ENCODE measurements around the gene NOP10. TPM values are rescaled to one million over a fixed set of nuclear protein-coding genes. Genes with fewer than 3 reads are reported as not detected.
"Not testable (repeated sequence)": the region's sequence is repeated elsewhere in the genome, so short reads cannot be mapped to it uniquely, and the experiment has no call there.

The NOP10 gene
- 100 to 1,000 TPM in 4 of 5 donors, 10 to 100 TPM in 1; 97.6 to 131 (median 113) TPM for polyA plus RNA-seq (ENCODE audit: insufficient read depth in 1 of 5, insufficient read length in 5 of 5, low replicate concordance in 1 of 5)
- long read RNA-seq, donor 1, transcript NOP10-201 (2 exons, 554 nt): major isoform, 171 of 171 reads
- long read RNA-seq, donor 1, partial matches to known transcripts: 0 of 171 reads
- long read RNA-seq, donor 1, other reads (novel, unspliced or antisense): 0 of 171 reads
- long read RNA-seq, donor 2, transcript NOP10-201 (2 exons, 554 nt): major isoform, 70 of 79 reads
- long read RNA-seq, donor 2, partial matches to known transcripts: 9 of 79 reads
- long read RNA-seq, donor 2, other reads (novel, unspliced or antisense): 0 of 79 reads
- long read RNA-seq, donor 3, transcript NOP10-201 (2 exons, 554 nt): major isoform, 125 of 125 reads
- long read RNA-seq, donor 3, partial matches to known transcripts: 0 of 125 reads
- long read RNA-seq, donor 3, other reads (novel, unspliced or antisense): 0 of 125 reads
- long read RNA-seq, donor 4, transcript NOP10-201 (2 exons, 554 nt): major isoform, 92 of 92 reads
- long read RNA-seq, donor 4, partial matches to known transcripts: 0 of 92 reads
- long read RNA-seq, donor 4, other reads (novel, unspliced or antisense): 0 of 92 reads
- long read RNA-seq, donor 5, transcript NOP10-201 (2 exons, 554 nt): major isoform, 154 of 154 reads
- long read RNA-seq, donor 5, partial matches to known transcripts: 0 of 154 reads
- long read RNA-seq, donor 5, other reads (novel, unspliced or antisense): 0 of 154 reads
- long read RNA-seq, donor 6, transcript NOP10-201 (2 exons, 554 nt): major isoform, 155 of 155 reads
- long read RNA-seq, donor 6, partial matches to known transcripts: 0 of 155 reads
- long read RNA-seq, donor 6, other reads (novel, unspliced or antisense): 0 of 155 reads
- long read RNA-seq, donor 7, transcript NOP10-201 (2 exons, 554 nt): major isoform, 88 of 88 reads
- long read RNA-seq, donor 7, partial matches to known transcripts: 0 of 88 reads
- long read RNA-seq, donor 7, other reads (novel, unspliced or antisense): 0 of 88 reads
- long read RNA-seq, donor 8, transcript NOP10-201 (2 exons, 554 nt): major isoform, 64 of 71 reads
- long read RNA-seq, donor 8, partial matches to known transcripts: 7 of 71 reads
- long read RNA-seq, donor 8, other reads (novel, unspliced or antisense): 0 of 71 reads

- DNase-seq: peak; percentile 87 to 92
These were observed at the start of gene NOP10, which contains the start of gene NUTM1 for GRCh38 chr15:34342737-34343575. NOP10 (minus strand) TSS chr15:34343136; CDS start chr15:34343073, 63 bp downstream. NUTM1 (plus strand) TSS chr15:34343315; CDS start chr15:34343697, 382 bp downstream.

GRCh38 chr15:34389594-34390086, 46.7 kb upstream of the NOP10 start:
- DNase-seq: not testable (repeated sequence)

GRCh38 chr15:34381829-34382521, 39.0 kb upstream of the NOP10 start:
- DNase-seq: not testable (repeated sequence)

- DNase-seq: not testable (repeated sequence)
These were observed 37.6 kb upstream of the NOP10 start for GRCh38 chr15:34380491-34380890.

GRCh38 chr15:34376856-34377255, 33.9 kb upstream of the NOP10 start:
- no peak for DNase-seq

- not testable (repeated sequence) for DNase-seq
These were observed 32.6 kb upstream of the NOP10 start for GRCh38 chr15:34375541-34375940.

- DNase-seq: no peak
These were observed 31.9 kb upstream of the NOP10 start for GRCh38 chr15:34374816-34375215.

GRCh38 chr15:34373951-34374350, 31.0 kb upstream of the NOP10 start:
- DNase-seq: no peak

- DNase-seq: no peak
These were observed 27.7 kb upstream of the NOP10 start for GRCh38 chr15:34370643-34371042.

GRCh38 chr15:34370129-34370528, 27.2 kb upstream of the NOP10 start:
- DNase-seq: no peak

- DNase-seq: peak; percentile 85 to 86
These were observed 24.5 kb upstream of the NOP10 start, which contains the start of gene LPCAT4 for GRCh38 chr15:34367101-34368081. LPCAT4 (minus strand) TSS chr15:34367196; CDS start chr15:34367100, 96 bp downstream.

- DNase-seq: peak in 1 of 2 donors; percentile 41
These were observed 23.5 kb upstream of the NOP10 start for GRCh38 chr15:34366271-34367065.

GRCh38 chr15:34365836-34366235, 22.9 kb upstream of the NOP10 start:
- no peak for DNase-seq

- DNase-seq: no peak
These were observed 22.3 kb upstream of the NOP10 start for GRCh38 chr15:34365091-34365825.

GRCh38 chr15:34364041-34364440, 21.1 kb upstream of the NOP10 start:
- DNase-seq: no peak

GRCh38 chr15:34362047-34362773, 19.3 kb upstream of the NOP10 start:
- DNase-seq: no peak
